K562 (cell line): ENCODE measurements around the gene JPH2. TPM values are rescaled to one million over a fixed set of nuclear protein-coding genes. Genes with fewer than 3 reads are reported as not detected.

Experiments
- ATAC-seq: fragments of 200-7000 bp; cut with Tn5 transposase; 3 replicates; pipeline ENCODE4 v1.9.1; 2020; ENCODE audit warnings: moderate library complexity
- BruUV-seq: library from RNA; stranded (reverse); fragments of 400-500 nt; replicated peaks from 2 replicates; lab custom pipeline; 2021; lab: Mats Ljungman, UMichigan
- CTCF ChIA-PET: fragments of 300-600 bp; formaldehyde crosslinking; extraction: SDS; loops from one replicate; lab custom pipeline; 2021; ENCODE audit warnings: low intra/inter-chr PET ratio; lab: Yijun Ruan, JAX
- POLR2A ChIA-PET: fragments of 300-600, 350-650 bp; sonication (Branson Sonifier 250); formaldehyde crosslinking; extraction: SDS; loops from one replicate; lab custom pipeline; 2021; ENCODE audit warnings: antibody characterized with exemption, inconsistent platforms; lab: Yijun Ruan, JAX
- DNase-seq, 4 experiments: peaks; one replicate each; pipeline versions ENCODE4 v3.0.0 to v3.0.0-alpha.2; 2011 to 2018; ENCODE audit warnings: low spot score in 3 of 4, mixed read lengths in 3 of 4; ENCODE audit errors: extremely low read depth in 1 of 4
- FAIRE-seq: peaks from 2 replicates; lab custom pipeline; 2011; peaks lifted over from hg19 to GRCh38; lab: Jason Lieb, UNC
- H2AFZ ChIP-seq: 2 replicates; pipeline ENCODE4 v1.6.0; 2011; ENCODE audit warnings: low read depth, low read length, control low read depth, inconsistent platforms
- H3K27ac ChIP-seq: fragments of 200-600 bp; 3 replicates; pipeline ENCODE4 v1.8.0; 2011; ENCODE audit warnings: low read depth, mild to moderate bottlenecking, control low read depth, inconsistent platforms, low read length, moderate library complexity, mixed read lengths; ENCODE audit errors: extremely low read depth
- H3K27me3 ChIP-seq, 2 experiments: fragments of 300-600 bp in 1 of 2; 2 replicates in 1 of 2; 3 replicates in 1 of 2; pipeline versions ENCODE4 v1.6.0 to v1.8.0; 2011; ENCODE audit warnings: inconsistent platforms in 2 of 2, low read length in 2 of 2, mild to moderate bottlenecking in 1 of 2, mixed read lengths in 1 of 2, moderate library complexity in 1 of 2; ENCODE audit not compliant: control insufficient read depth in 2 of 2, insufficient read depth in 2 of 2
- H3K36me3 ChIP-seq: fragments of 300-600 bp; 3 replicates; pipeline ENCODE4 v1.8.0; 2011; ENCODE audit warnings: mild to moderate bottlenecking, low read length, inconsistent platforms; ENCODE audit not compliant: control insufficient read depth, insufficient read depth
- H3K4me1 ChIP-seq, 2 experiments: fragments of 200-600 bp in 1 of 2; replicated peaks in 1 of 2; 2 replicates in 1 of 2; 3 replicates in 1 of 2; pipeline versions ENCODE4 v1.5.1 to v1.8.0; 2011; ENCODE audit warnings: inconsistent platforms in 2 of 2, low read length in 2 of 2, mild to moderate bottlenecking in 1 of 2, mixed read lengths in 1 of 2, moderate library complexity in 1 of 2; ENCODE audit not compliant: control insufficient read depth in 2 of 2, insufficient read depth in 2 of 2
- H3K4me2 ChIP-seq: 2 replicates; pipeline ENCODE4 v1.6.1; 2011; ENCODE audit warnings: low read length, control low read depth, inconsistent platforms, mixed read lengths; ENCODE audit not compliant: insufficient read depth
- H3K4me3 ChIP-seq: fragments of 200-600 bp; sonication (generic), shearing (Covaris generic); 2 replicates; pipeline ENCODE4 v1.5.1; 2016; ENCODE audit warnings: control low read depth, inconsistent platforms
- H3K79me2 ChIP-seq: fragments of 200-600 bp; 3 replicates; pipeline ENCODE4 v1.8.0; 2011; ENCODE audit warnings: low read length, inconsistent platforms; ENCODE audit not compliant: control insufficient read depth, insufficient read depth
- H3K9ac ChIP-seq, 2 experiments: 2 replicates each; pipeline versions ENCODE4 v1.6.0 to v1.6.1; 2011; ENCODE audit warnings: low read depth in 2 of 2, low read length in 2 of 2, control low read depth in 1 of 2, inconsistent platforms in 1 of 2, mild to moderate bottlenecking in 1 of 2, mixed read lengths in 1 of 2; ENCODE audit not compliant: insufficient read depth in 1 of 2
- H3K9me1 ChIP-seq: one replicate; pipeline ENCODE4 v1.6.0; 2011; ENCODE audit warnings: inconsistent platforms, mild to moderate bottlenecking, low read length, moderate library complexity; ENCODE audit not compliant: control insufficient read depth, insufficient read depth
- H3K9me3 ChIP-seq: replicated peaks from 2 replicates; pipeline ENCODE4 v1.5.1; 2011; ENCODE audit warnings: low read depth, low read length, inconsistent platforms; ENCODE audit not compliant: control insufficient read depth, insufficient read depth
- H4K20me1 ChIP-seq: replicated peaks from 2 replicates; pipeline ENCODE4 v1.6.1; 2011; ENCODE audit warnings: low read length, inconsistent platforms, mixed read lengths; ENCODE audit not compliant: control insufficient read depth, insufficient read depth
- ASH1L ChIP-seq: fragments of 450-650 bp; IDR thresholded peaks from 2 replicates; pipeline ENCODE4 v1.6.1; 2018; ENCODE audit warnings: borderline replicate concordance, mild to moderate bottlenecking, low read depth; ENCODE audit not compliant: partially characterized antibody
- CREB1 ChIP-seq, 2 experiments: sonication (generic) in 1 of 2; formaldehyde crosslinking in 1 of 2; IDR thresholded peaks; 2 replicates each; pipeline versions ENCODE4 v1.6.1 to v1.8.0; 2012 to 2022; ENCODE audit warnings: inconsistent platforms in 1 of 2, mild to moderate bottlenecking in 1 of 2, missing genetic modification reagents in 1 of 2, moderate library complexity in 1 of 2
- ETV1 ChIP-seq: fragments of 450-650 bp; conservative IDR thresholded peaks from 2 replicates; pipeline ENCODE4 v1.6.1; 2016; ENCODE audit warnings: missing genetic modification characterization, control low read depth, low read depth, missing compliant biosample characterization
- FIP1L1 ChIP-seq: fragments of 200-400 bp; formaldehyde crosslinking; IDR thresholded peaks from 2 replicates; pipeline ENCODE4 v1.6.1; 2018; ENCODE audit warnings: mild to moderate bottlenecking, low read depth, low read length; ENCODE audit not compliant: poor library complexity, severe bottlenecking
- FOXA1 ChIP-seq: fragments of 450-650 bp; IDR thresholded peaks from 2 replicates; pipeline ENCODE4 v1.6.1; 2016; ENCODE audit warnings: mild to moderate bottlenecking, borderline replicate concordance
- PREB ChIP-seq: sonication (generic); formaldehyde crosslinking; IDR thresholded peaks from 2 replicates; pipeline ENCODE4 v1.8.1; 2023; ENCODE audit warnings: mild to moderate bottlenecking, missing genetic modification reagents
- ZNF121 ChIP-seq: sonication (generic); formaldehyde crosslinking; conservative IDR thresholded peaks from 2 replicates; pipeline ENCODE4 v1.8.0; 2022; ENCODE audit warnings: missing genetic modification reagents
- WGBS: fragments of 100-300 bp; shearing (Covaris generic); methylation state at CpG from one replicate; pipeline ENCODE4 v1.1.6; 2016; ENCODE audit warnings: low coverage, mixed read lengths; ENCODE audit not compliant: insufficient coverage; ENCODE audit errors: missing lambda C conversion rate; 5-methylcytosine and 5-hydroxymethylcytosine counted together
- in situ Hi-C: fragments of 300-500 bp; cut with MboI; formaldehyde crosslinking; loops from 4 replicates; pipeline ENCODE4 v1.15.0; 2018; ENCODE audit warnings: inconsistent platforms, mixed read lengths
- intact Hi-C: fragments of 100-400 bp; cut with micrococcal nuclease; formaldehyde crosslinking; loops from 2 replicates; pipeline ENCODE4 v1.14.2; 2022
- polyA plus RNA-seq, 8 experiments: library from polyadenylated mRNA; depleted of rRNA in 4 of 8; stranded (reverse) in 5 of 8; unstranded in 3 of 8; fragments of >200 nt; fragmentation: Nextera tagmentation in 2 of 8; fragmentation: Illumina TruSeq in 1 of 8; extraction: Ambion mirVana in 2 of 8; extraction: Trizol in 1 of 8; gene quantifications; 2 replicates each; pipeline versions ENCODE4 v1.2.1 to v1.2.3, GENCODE V29; 2011 to 2014; ENCODE audit warnings: inconsistent platforms in 1 of 8, missing spikeins in 1 of 8
- total RNA-seq, 7 experiments: library from RNA; depleted of rRNA in 6 of 7; stranded (reverse); fragments of >200 nt in 6 of 7; fragmentation: Illumina TruSeq in 2 of 7; extraction: Trizol in 2 of 7; gene quantifications; 2 replicates each; pipeline versions ENCODE4 v1.2.1 to v1.2.3, GENCODE V29; 2011 to 2021; ENCODE audit warnings: low replicate concordance in 1 of 7

JPH2 gene
- total and polyA plus RNA-seq, 9 of the 15 experiments (the other 6 are each of a cell fraction or from before 2014, with no cell fraction given): not detected

GRCh38 chr20:44084439-44084838, 102.5 kb downstream of the JPH2 start:
- ChIA-PET CTCF (no interaction called here), POLR2A (interaction anchor here (1.0 kb wide), 1 partner anchor 151 kb away, joined by 3 read pairs; no protein-coding TSS in a partner anchor)
- no peaks in the 10 kb centered on the region for H3K36me3 ChIP-seq
- ATAC-seq: no peak
- no peaks in the 10 kb centered on the region for H3K79me2 ChIP-seq
- H4K20me1 ChIP-seq: peaks cover 6% of the 10 kb centered on the region; the same call in 1 of the 2 replicates
- H2AFZ ChIP-seq: no peak overlapping the region
- no peaks in the 10 kb centered on the region for H3K4me1 ChIP-seq
- no peak for FAIRE-seq
- peaks cover 19 to 56% of the 10 kb centered on the region in 2 experiments for H3K27me3 ChIP-seq
- no TSS peak for BruUV-seq
- 0 out of 2 replicates have a peak, but pooled peaks have one; percentile 7 for TF ChIP-seq ZNF121
- no peak for TF ChIP-seq FOXA1
- no peak for TF ChIP-seq ASH1L
- in situ Hi-C loops: loop anchor here (5.0 to 10.0 kb wide), 3 partner anchors 332 to 637 kb away; no protein-coding TSS in a partner anchor
- H3K9me3 ChIP-seq: no peaks in the 10 kb centered on the region
- H3K27ac ChIP-seq: no peak overlapping the region
- H3K9ac ChIP-seq: no peak overlapping the region
- H3K4me2 ChIP-seq: no peak overlapping the region
- H3K9me1 ChIP-seq: no peaks in the 10 kb centered on the region
- no peak for DNase-seq
- no peak overlapping the region for H3K4me3 ChIP-seq
- 3% methylated on average over 2 of the region's 2 CpGs for WGBS
- intact Hi-C loops: loop anchor here (5.0 to 10.0 kb wide), 2 partner anchors 237 to 550 kb away; no protein-coding TSS in a partner anchor

GRCh38 chr20:44083220-44083933, 103.6 kb downstream of the JPH2 start:
- Histone ChIP-seq H3K4me3 (no peak overlapping the region), H3K27ac (no peak overlapping the region), H3K4me1 (no peaks in the 10 kb centered on the region), H3K9me3 (no peaks in the 10 kb centered on the region), H4K20me1 (peaks cover 6% of the 10 kb centered on the region; the same call in 1 of the 2 replicates), H3K36me3 (no peaks in the 10 kb centered on the region), H3K9ac (no peak overlapping the region), H2AFZ (no peak overlapping the region), H3K9me1 (no peaks in the 10 kb centered on the region), H3K27me3 (peaks cover 18 to 56% of the 10 kb centered on the region in 2 experiments), H3K79me2 (no peaks in the 10 kb centered on the region), H3K4me2 (no peak overlapping the region)
- ATAC-seq: no peak
- ChIA-PET CTCF (no interaction called here), POLR2A (interaction anchor here (0.6 to 1.0 kb wide), 3 partner anchors 92 to 365 kb away, joined by 3 to 4 read pairs (median 3); no protein-coding TSS in a partner anchor)
- no TSS peak for BruUV-seq
- no peak for FAIRE-seq
- no peak for DNase-seq
- intact Hi-C loops (loop anchor here (5.0 to 10.0 kb wide), 2 partner anchors 236 to 549 kb away; no protein-coding TSS in a partner anchor), in situ Hi-C loops (loop anchor here (5.0 to 10.0 kb wide), 3 partner anchors 331 to 636 kb away; no protein-coding TSS in a partner anchor)
- TF ChIP-seq ETV1 (tag) (no peak), CREB1 (IDR thresholded peaks at IDR 0.05) (no peak), CREB1 (CRISPR knock-in tag; IDR thresholded peaks at IDR 0.05) (no peak), PREB (CRISPR knock-in tag) (no peak), FIP1L1 (no peak)
- 3% methylated on average over 10 of the region's 10 CpGs for WGBS
